NCI-H748 treated with DMSO at 0.1 percent for 48 hours (cell line): Measurements from ENCODE around the gene DPY19L2.
"Not testable (repeated sequence)": the region's sequence is repeated elsewhere in the genome, so short reads cannot be mapped to it uniquely, and the experiment has no call there.

ENCODE experiments used
- DNase-seq: peaks from one replicate; lab custom pipeline; 2025; lab: John Stamatoyannopoulos, UW

Gene DPY19L2

DNA sequence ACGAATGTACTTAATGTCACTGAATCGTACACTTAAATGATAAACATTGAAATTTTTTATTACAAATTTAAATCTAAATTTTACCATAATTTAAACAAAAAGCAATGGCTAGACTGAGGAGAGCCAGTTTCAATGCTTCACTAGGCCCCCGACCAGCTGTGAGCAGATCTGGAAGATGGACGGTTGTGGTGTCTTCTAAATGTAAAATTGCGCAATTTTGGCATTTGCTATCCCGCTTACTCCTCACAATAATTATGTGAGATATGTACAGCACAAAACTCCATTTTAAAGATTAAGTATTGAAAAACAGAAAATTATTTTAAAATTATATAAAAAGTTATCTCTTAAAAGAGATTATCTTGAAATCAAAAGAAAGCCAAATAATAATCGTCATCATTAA is 5.3 kb downstream of the DPY19L2 start:
- DNase-seq, result not testable (repeated sequence)

DNA sequence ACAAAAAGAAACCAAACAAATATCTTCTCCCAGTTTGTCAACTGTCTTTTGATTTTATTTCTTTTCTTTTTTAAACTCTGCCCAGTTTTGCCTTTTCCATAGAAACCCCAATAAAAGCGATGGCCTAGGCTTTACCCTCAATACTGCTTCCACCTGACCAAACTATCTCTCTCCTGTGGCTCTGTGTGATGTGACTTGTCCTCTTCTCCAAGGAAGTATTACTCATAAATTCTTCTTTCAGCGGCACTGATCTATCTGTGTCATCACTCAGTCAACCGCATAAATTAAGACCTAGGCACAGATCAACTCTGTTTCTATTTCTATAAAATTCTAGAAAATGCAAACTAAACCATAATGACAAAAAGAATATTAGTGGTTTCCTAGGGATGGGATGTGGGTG is 9.8 kb downstream of the DPY19L2 start:
- DNase-seq, result not testable (repeated sequence)

GRCh38 chr12:63656407-63656806 is 11.9 kb downstream of the DPY19L2 start:
- not testable (repeated sequence) for DNase-seq

GRCh38 chr12:63655543-63656257 is 12.6 kb downstream of the DPY19L2 start:
- DNase-seq, result not testable (repeated sequence)

DNA sequence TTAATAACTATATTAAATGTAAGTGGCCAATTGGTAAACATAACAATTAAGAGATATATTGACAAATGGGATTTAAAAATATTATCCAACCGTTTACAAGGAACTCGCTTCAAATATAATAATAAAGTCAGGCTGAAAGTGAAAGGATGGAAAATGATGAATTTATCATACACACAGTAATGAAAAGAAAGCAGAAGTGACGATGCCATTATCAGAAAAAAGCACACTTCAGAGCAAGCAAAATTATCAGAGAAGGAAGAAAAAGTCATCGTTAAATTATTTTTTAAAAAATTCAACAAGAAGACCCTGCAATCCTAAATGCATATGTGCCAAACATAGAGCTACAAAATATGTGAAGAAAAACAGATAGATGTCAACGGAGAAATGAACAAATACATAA is 13.8 kb downstream of the DPY19L2 start:
- not testable (repeated sequence) for DNase-seq

- DNase-seq, result not testable (repeated sequence)
These were observed 18.8 kb downstream of the DPY19L2 start for GRCh38 chr12:63649517-63649916.

- not testable (repeated sequence) for DNase-seq
These were observed 24.7 kb downstream of the DPY19L2 start for GRCh38 chr12:63643381-63644140.

- not testable (repeated sequence) for DNase-seq
These were observed 44.0 kb downstream of the DPY19L2 start for GRCh38 chr12:63624258-63624657.

DNA sequence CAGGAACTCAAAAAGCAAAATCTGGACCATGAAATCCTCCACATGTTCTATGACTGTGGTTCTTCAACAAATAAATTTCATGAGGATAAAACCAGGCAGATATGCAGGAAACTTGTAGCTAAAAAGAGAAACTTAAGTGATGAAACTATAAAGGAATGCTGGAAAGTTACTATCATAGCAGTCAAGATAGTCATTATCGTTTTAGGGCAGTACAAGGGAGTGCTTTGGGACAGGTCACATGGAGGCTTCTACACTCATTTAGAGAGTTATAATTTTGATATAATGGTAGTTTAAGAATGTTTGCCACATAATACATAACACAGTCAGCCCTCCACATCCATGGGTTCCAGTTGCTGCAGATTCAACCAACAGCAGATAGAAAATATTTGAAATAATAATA is 52.7 kb downstream of the DPY19L2 start:
- not testable (repeated sequence) for DNase-seq

- not testable (repeated sequence) for DNase-seq
These were observed 57.0 kb downstream of the DPY19L2 start for GRCh38 chr12:63611285-63611684.

- DNase-seq, result not testable (repeated sequence)
These were observed 59.0 kb downstream of the DPY19L2 start for GRCh38 chr12:63609281-63609680.

GRCh38 chr12:63604985-63605384 is 63.3 kb downstream of the DPY19L2 start:
- DNase-seq, result not testable (repeated sequence)

GRCh38 chr12:63594828-63595227 is 73.5 kb downstream of the DPY19L2 start:
- DNase-seq, result not testable (repeated sequence)

GRCh38 chr12:63584426-63584825 is 83.9 kb downstream of the DPY19L2 start:
- not testable (repeated sequence) for DNase-seq

DNA sequence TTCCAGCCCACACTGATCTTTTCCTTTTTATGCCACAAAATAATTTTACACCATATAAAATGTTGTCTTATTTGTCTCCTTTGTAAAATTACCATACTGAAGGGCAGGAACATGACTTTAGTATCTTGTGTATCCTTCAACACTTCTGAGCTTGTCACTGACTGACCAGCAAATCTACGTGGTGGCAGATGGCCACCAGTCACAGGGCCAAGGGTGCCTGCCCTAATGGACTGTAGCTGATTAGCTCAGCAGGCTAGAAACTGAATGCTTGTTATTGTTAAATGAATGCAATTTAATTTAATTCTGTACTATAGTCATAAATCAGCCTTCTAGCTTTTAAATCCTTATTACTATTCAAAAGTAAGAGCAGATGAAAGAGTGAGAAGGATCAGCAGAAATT is 85.0 kb downstream of the DPY19L2 start:
- DNase-seq, result not testable (repeated sequence)

GRCh38 chr12:63577631-63578030 is 90.7 kb downstream of the DPY19L2 start:
- not testable (repeated sequence) for DNase-seq

DNA sequence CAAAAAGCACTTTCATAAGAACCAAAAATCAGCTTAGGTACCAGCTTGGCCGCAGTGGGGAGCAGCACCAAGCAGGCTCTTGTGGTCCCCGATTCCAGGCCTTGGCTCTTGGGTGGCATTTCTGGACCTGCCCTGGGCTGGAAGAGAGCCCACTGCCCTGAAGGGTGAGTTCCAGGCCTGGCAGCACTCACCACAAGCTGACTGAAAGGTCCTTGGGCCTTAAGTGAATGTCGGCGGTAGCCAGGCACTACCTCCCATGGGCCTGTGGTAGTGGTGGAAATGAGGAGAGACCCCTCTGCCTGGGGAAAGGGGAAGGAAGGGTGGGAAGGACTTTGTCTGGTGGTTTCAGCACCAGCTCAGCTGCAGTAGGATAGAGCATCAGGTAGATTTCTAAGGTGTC is 96.3 kb downstream of the DPY19L2 start:
- not testable (repeated sequence) for DNase-seq

GRCh38 chr12:63558445-63558844 is 109.8 kb downstream of the DPY19L2 start:
- not testable (repeated sequence) for DNase-seq

DNA sequence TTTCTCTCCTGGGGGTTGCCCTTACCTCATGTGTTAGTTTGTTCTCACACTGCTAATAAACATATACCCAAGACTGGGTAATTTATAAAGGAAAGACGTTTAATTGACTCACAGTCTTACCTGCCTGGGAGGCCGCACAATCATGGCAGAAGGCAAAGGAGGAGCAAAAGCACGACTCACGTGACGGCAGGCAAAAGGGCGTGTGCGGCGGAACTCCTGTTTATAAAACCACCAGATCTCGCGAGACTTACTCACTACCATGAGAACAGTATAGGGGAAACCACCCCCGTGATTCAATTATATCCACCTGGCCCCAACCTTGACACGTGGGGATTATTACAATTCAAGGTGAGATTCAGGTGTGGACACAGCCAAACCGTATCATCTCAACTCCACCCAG is 116.9 kb downstream of the DPY19L2 start:
- not testable (repeated sequence) for DNase-seq

GRCh38 chr12:63549034-63549433 is 119.3 kb downstream of the DPY19L2 start:
- not testable (repeated sequence) for DNase-seq

DNA sequence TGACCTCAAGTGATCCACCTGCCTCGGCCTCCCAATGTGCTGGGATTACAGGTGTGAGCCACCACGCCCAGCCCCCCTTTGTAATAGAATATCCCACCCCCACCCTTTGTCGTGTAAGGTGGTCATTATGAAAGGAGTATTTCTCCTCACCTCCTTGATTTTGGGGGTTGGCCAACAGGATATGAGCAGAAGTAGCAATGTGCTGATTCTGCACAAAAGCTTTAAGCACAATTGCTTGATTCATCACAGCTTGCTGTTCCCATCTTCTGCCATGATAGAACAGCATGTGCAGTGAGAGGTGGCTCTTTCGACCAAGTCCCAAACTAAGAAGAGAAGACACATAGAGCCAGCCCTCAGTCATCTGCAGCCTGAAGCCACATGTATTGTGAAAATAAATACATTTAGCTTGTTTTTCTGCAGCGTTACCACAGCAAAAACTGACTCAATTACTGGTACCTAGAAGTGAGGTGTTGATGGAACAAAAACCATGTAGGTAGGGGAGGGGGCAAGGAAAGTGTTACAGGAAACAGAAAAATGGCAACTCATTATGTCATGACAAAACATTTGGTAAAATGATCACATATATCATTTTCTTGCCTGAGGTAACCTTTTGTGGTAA is 122.9 kb downstream of the DPY19L2 start:
- DNase-seq, result not testable (repeated sequence)

DNA sequence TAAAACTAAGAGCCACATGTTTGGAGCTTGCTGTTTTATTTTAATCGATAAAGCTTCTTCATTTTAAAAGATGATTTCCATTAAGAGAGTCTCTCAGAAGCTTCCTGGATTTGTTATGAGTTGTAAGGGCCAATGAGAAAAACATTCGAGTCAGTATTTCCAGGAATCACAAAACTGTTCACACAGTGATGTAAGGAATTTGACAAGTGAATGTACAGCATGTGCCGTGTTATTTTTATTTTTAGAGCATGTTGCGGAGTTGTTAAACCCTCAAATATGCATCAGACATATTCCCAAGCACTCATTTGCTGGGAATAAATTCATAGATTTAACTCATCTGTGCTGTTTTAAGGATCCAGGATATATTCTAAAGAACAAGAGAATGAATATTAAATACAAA is 129.6 kb downstream of the DPY19L2 start:
- DNase-seq, result not testable (repeated sequence)

DNA sequence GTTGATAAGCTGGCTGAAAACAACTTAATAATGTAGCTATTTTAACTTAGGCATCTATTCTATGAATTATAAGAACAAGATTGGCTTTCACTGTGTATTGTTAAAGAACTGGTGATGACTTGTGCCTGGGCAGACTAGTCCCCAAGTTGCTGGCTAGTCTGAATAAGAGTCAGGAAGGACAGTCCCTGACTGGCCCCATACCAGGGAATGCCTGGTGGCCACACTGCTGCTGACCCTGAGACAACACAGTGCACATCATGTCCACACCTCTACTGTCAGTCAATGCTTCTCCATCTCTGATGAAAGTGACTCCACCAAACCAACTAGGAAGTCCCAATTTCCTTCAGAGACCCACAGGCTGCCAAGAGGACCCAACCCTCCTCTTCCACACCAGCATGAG is 130.5 kb downstream of the DPY19L2 start:
- DNase-seq, result not testable (repeated sequence)
